Measurements from ENCODE around the gene CREB3L4. TPM values are rescaled to one million over a fixed set of nuclear protein-coding genes. Genes with fewer than 3 reads are reported as not detected.

The CREB3L4 gene
- total RNA-seq, 4 donors from 2014 or later = 6.6 to 23.1 (median 17.0) TPM

DNA sequence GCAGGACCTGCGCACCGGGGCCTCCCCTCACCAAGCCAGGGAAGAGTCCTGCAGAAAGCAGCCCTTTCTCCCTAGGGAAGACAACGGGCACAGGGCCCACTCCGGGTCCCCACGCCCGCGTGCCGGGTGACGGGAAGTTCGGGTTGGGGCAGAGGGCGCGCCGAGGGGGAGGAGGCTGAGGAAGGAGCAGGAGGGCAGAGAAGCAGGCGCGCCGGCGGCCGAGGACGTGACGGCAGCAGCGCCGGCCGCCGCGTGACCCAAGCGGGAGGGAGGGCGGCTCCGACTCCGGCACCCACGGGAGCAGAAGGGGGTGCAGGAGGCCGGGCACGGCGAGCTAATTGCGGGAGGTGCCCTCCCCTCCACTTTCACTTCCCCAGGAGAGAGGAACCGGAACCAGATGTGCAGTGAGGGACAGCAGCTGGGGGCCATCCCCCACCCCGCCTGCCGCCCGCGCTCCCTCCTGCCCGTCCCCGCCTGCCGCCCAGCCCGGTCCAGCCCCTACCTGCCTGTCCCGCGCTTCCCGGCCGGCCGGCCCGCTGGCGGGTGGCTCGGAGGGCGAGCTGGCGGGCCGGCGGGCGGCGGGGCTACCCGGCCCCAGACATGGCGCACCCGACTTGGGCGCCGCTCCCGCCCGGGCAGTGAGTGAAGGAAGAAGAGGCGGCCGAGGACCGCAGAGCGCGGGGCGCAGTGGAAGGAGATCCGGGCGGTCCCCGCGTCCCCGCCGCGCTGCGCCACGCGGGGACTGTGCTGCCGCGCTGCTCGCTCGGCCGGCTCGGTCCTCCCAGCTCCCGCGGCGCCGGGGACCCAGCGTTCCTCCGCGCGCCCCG is 21.7 kb upstream of the CREB3L4 start:
- Histone ChIP-seq H3K9me3 (no peaks in the 10 kb centered on the region), H3K4me3 (replicated peaks in 1 of 3) (peak overlapping the region; percentile 70 to 89 (median 89)), H3K27me3 (no peaks in the 10 kb centered on the region), H3K27ac (peak overlapping the region; percentile 88 to 98 (median 92)), H3K36me3 (peaks cover 20 to 27% of the 10 kb centered on the region in 2 donors), H3K4me1 (peaks cover 9 to 18% of the 10 kb centered on the region in 2 donors)
- intact Hi-C loops (cut with DNase I) = loop anchor here (10.0 kb wide), 1 partner anchor 151 kb away; no protein-coding TSS in a partner anchor
- WGBS, 2 donors = 0 to 1% methylated on average over 25 to 29 of the region's 95 CpGs
- TF ChIP-seq POLR2A (IDR thresholded peaks at IDR 0.05) (peak in 1 of 2 donors; percentile 69), CTCF (IDR thresholded peaks at IDR 0.05) (no peak)
- peak; percentile 77 to 81 for DNase-seq

- no peaks in the 10 kb centered on the region for H3K27me3 ChIP-seq
- intact Hi-C loops (cut with DNase I) = loop anchor here (10.0 kb wide), 1 partner anchor 152 kb away; no protein-coding TSS in a partner anchor
- WGBS, 2 donors = 26 to 27% methylated on average over 9 of the region's 28 CpGs
- H3K4me3 ChIP-seq (replicated peaks in 1 of 3) = peak within 1 kb of the TSS; percentile 70 to 89 (median 89)
- H3K27ac ChIP-seq = peak within 1 kb of the TSS; percentile 88 to 98 (median 92)
- peaks cover 26 to 34% of the 10 kb centered on the region in 2 donors for H3K36me3 ChIP-seq
- DNase-seq = peak; percentile 81 to 82
- H3K4me1 ChIP-seq = peaks cover 9 to 18% of the 10 kb centered on the region in 2 donors
- no peaks in the 10 kb centered on the region for H3K9me3 ChIP-seq
- peak; percentile 67 to 100 (median 90) for TF ChIP-seq CTCF (IDR thresholded peaks at IDR 0.05)
- TF ChIP-seq POLR2A (IDR thresholded peaks at IDR 0.05) = peak in 1 of 2 donors; percentile 2
Observed at GRCh38 chr1:153946622-153947241, 21.0 kb upstream of the CREB3L4 start, which contains the start of gene DENND4B. DENND4B (minus strand) TSS chr1:153946718; CDS start chr1:153944374, 2,344 bp downstream.

DNA sequence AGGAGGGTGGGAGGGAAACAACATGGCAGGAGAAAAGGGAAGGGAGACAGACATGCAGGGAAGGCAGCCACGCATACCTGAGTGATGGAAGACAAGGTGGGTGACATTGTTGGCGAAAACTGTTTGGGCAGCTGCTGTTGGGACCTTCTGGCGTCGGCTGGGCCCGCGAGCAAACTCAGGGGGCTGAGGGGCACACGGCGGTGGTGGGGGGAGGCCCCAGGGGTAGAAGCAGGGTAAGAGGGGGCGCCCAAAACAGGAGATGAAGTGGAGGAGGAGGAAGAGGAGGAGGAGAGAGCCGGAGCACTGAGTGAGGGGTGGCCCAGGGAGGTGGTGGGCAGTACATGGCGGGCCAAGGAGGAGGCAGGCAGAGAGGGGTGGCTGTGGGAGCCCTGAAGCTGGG is 16.5 kb upstream of the CREB3L4 start:
- no peaks in the 10 kb centered on the region for H3K9me3 ChIP-seq
- H3K36me3 ChIP-seq = peaks cover 41 to 44% of the 10 kb centered on the region in 2 donors
- intact Hi-C loops (cut with DNase I) = no loop called here
- no peak for DNase-seq
- no peak for TF ChIP-seq POLR2A (IDR thresholded peaks at IDR 0.05)
- TF ChIP-seq CTCF (IDR thresholded peaks at IDR 0.05) = no peak
- H3K27me3 ChIP-seq = no peaks in the 10 kb centered on the region
- no peak overlapping the region for H3K27ac ChIP-seq
- WGBS, 2 donors = 90 to 94% methylated on average over 11 of the region's 11 CpGs
- peaks cover 2 to 13% of the 10 kb centered on the region in 2 donors for H3K4me1 ChIP-seq
- no peak overlapping the region for H3K4me3 ChIP-seq (replicated peaks in 1 of 3)

DNA sequence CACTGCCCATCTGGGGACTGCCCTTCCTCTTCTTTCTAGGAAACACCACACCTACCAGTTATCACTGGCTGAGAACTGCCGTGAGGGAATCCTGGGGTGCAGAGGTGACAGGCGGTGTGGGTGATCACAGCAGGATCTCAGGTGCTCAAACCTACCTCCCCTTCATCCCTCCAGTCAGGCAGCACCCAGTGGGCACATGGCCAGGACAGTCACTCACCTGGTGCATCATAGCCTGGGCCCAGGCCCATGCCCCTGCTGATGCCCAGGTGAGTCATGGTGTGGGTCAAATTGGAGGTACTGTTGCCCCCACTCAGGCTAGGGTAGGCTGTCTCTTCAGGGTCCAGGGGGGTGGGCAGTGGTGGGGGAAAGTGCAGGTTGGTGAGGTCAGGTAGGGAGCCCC is 15.9 kb upstream of the CREB3L4 start:
- intact Hi-C loops (cut with DNase I) = no loop called here
- H3K36me3 ChIP-seq = peaks cover 41 to 44% of the 10 kb centered on the region in 2 donors
- H3K27me3 ChIP-seq = no peaks in the 10 kb centered on the region
- no peaks in the 10 kb centered on the region for H3K9me3 ChIP-seq
- DNase-seq = no peak
- no peak for TF ChIP-seq CTCF (IDR thresholded peaks at IDR 0.05)
- no peak for TF ChIP-seq POLR2A (IDR thresholded peaks at IDR 0.05)
- no peak overlapping the region for H3K27ac ChIP-seq
- H3K4me1 ChIP-seq = peaks cover 6 to 16% of the 10 kb centered on the region in 2 donors
- H3K4me3 ChIP-seq (replicated peaks in 1 of 3) = no peak overlapping the region
- WGBS, 2 donors = 86 to 92% methylated on average over 2 of the region's 2 CpGs

Data from thyroid gland (tissue), 4 donors.